GM21447 (cell line): ENCODE data around the gene UPK2.
A peak's percentile ranks its signal among the peaks of the same experiment; 100 is the strongest.

ENCODE experiments used
- ATAC-seq: cut with Tn5 transposase; IDR thresholded peaks from one replicate; pipeline ENCODE4 v1.9.1; 2021; ENCODE audit not compliant: unreplicated experiment

Gene UPK2

DNA sequence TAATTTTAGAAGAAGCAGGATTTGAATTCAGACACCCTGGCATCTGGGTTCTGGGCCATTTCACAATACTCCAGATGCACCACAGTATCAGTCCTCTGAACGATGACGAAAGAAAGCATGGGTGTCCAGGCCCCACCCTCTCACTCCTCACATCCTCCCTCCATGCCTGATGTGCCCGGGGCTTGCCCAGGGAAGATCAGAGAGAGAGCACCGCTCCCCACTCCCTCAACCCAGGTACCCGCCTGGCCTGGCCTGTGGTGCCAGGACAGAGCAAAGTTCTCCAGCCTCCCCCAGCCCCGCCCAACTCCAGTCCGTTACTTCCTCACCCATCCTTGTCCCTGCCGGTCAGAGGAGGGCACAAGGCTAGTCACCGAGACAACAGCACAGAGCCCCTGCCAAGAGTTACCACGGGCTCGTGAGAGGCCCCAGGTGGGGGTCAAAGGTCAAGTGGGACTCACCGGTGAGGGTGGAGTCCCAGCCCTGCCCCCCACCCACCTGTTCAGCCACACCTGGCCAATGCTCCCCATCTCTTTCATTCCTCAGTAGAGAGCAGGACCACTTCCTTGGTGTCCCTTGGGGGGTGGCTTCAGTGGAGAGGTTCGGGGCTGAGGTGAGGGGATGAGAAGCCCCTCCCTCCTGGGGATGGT is 38.5 kb upstream of the UPK2 start:
- ATAC-seq, result no peak

- no peak for ATAC-seq
These were observed 37.9 kb upstream of the UPK2 start for GRCh38 chr11:118918128-118918685.

DNA sequence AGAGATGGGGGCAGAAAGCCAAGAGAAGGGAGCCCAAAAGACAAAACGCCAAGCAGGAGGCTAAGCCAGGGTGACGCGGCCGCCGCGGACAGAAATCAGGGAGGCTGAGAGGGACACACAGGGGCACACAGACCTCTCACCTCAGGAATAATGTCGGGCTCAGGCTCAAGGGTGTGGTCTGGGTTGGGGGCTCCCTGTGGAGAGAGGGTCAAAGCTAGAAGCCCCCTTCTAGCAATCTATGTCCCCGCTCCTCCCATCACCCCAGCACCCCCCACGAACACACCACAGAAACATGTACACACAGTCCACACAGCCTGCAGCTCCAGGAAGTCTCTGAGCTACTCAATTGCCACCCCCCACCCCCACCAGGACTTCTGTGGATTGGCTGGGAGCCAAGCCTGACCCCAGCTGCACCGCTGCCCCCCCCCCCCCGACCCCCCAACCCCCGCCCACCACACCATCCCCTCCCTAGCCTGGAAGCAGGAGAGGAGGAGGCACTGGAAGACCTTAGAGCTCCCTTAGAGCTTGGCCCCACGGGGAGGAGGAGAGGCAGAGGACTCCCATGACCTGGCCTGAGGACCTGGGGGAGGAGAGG is 37.3 kb upstream of the UPK2 start:
- ATAC-seq, result no peak

DNA sequence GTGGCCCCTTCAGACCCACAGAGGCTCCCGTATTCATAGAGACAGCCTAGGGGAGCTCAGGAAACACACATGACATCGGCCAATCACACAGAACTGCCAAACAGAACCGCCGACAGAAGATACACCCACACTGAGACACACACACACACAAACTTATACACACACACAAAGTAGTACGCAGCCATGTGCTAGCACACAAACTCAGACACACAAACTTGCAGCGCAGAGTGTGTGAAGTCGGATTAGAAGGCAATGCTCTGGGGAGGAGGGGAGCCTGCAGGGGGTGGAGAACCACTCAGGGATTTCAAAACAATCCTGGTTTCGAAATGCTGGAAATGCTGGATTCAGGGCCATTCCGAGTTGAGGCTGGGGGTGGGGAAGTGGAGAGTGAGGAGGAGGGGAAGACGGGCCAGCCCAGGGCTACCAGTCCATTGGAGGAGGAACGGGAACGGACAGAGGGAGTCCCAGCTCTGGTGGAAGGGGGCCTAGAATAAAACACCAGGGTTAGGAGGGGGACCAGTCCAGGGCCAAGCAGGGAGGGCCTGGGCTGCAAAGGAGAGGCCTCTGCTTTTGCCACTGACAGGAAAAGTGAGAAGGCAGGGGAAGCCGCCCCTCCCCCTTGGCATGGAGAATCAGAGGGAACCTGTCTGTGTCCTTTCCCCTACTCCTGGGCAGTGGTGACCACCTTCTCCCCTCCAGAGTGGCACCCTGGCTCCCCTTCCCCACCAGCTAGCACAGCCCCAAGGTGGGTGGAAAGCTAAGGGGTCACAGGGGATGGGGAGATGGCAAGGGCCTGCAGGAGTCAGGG is 34.8 kb upstream of the UPK2 start:
- ATAC-seq, result no peak

DNA sequence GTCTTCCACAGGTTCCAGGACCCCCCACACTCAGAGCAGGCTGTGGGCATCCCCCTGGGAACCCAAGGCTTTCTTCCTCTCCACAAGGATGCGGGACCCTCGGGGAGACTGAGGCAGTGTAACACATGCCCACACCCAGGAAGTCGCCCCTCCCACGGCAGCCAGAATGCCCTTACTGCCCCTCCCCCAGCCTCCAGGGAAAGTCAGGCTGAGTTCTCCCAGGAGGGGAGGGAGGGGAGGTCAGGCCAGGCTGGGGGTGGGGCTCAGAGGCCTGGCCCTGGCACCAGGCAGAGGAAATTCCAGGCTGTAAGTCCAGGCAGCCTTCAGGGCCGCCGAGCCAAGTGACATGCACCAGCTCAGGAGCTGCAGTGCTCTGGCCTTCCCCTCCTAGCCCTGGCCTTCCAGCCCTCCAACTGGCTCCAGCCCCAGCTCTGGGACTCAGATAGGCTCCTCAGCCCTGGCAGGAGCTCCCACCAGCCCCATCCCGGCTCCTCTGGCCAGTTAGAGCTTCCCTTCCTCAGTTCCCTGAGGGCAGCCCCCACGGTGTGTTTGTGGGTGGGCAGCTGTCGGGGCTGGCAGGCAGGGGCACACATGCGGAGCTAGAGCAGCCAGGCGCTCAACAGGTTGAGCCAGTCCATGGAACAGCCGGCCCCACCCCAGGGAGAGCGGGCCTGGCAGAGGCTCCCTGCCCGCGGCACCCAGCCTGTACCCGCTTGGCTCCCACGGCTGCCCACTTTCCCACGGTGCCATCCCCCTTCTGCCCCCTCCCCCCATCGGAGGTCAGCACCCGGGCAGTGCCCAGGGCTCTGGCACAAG is 34.0 kb upstream of the UPK2 start:
- no peak for ATAC-seq

DNA sequence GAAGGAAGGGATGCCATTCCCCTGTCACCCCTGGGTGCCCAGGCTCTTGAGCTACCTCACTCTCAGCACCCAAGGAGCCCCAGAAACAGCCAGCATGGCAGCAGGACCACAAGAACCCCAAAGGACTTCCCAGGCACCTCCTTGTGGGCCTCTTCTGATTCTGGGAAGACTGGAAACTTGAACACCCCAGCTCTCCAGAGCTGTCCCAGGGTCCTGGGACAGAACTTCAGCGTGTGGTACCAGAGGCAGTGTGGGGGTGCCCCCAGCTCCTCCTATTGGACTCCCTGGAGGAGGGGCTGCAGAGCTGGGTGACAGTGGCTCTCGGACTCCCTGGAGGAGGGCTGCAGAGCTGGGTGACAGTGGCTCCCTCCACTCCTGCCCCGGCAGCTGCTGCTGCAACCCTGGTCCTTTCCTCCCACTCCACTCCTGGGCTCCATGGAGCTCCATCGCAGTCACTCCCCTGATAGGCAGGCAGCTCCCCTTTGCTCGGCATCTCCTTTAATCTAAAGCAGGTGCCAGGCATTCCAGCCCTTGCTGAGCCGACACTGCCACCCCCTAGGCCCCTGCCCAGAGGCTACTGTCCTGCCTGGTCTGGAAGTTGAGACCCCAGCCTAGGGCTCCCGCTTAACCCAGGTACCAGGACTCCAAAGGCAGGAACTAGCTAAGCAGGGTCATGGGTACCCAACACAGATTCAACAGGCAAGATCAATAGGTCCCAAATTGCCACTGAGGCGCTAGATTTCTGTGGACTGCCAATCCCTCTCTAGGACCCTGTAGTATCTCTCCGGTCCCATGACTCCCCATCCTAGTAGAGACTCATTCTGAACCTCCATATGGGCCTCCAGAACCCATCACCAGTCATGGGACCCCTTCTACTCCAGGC is 33.1 kb upstream of the UPK2 start:
- ATAC-seq, result no peak

DNA sequence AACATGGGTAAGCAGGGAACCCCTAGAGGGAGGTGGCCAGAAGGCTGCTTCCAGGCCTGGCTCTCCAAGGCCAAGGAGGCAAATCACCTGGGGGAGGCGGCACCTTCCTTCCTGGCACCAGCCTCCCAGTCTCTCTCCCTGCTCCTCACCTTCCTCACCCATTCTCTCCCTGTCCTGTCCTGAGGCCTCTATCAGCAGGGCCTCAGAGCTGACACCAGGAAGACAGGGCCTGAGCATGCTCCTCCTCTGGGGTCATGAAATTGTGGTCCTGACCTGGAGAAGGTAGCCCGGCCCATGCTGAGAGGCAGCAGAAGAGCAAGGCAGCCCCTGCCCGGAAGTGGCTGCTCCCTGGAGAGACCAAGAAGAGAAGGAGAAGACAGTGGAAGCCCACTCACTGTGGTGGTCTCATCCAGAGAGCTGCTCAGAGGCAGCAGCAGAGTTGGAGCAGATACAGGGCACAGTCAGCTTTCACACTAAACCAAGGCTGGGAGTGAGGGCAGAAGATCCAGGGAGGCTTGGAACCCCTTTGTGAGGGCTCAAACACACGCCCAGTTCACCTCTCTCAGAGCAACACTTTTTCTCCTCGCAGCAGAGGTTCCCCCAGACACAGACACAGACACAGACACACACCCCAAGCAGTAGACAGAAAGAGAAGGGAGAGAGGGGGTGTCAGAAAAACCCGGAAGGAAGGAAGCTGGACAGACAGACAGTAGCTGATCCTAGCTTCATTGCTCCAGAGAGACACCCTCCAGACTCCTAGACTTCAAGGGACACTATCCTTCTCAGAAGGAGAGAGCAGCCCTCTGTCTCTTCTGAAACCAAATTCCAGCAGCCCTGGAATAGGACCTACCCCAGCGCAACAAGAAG is 32.1 kb upstream of the UPK2 start:
- no peak for ATAC-seq

DNA sequence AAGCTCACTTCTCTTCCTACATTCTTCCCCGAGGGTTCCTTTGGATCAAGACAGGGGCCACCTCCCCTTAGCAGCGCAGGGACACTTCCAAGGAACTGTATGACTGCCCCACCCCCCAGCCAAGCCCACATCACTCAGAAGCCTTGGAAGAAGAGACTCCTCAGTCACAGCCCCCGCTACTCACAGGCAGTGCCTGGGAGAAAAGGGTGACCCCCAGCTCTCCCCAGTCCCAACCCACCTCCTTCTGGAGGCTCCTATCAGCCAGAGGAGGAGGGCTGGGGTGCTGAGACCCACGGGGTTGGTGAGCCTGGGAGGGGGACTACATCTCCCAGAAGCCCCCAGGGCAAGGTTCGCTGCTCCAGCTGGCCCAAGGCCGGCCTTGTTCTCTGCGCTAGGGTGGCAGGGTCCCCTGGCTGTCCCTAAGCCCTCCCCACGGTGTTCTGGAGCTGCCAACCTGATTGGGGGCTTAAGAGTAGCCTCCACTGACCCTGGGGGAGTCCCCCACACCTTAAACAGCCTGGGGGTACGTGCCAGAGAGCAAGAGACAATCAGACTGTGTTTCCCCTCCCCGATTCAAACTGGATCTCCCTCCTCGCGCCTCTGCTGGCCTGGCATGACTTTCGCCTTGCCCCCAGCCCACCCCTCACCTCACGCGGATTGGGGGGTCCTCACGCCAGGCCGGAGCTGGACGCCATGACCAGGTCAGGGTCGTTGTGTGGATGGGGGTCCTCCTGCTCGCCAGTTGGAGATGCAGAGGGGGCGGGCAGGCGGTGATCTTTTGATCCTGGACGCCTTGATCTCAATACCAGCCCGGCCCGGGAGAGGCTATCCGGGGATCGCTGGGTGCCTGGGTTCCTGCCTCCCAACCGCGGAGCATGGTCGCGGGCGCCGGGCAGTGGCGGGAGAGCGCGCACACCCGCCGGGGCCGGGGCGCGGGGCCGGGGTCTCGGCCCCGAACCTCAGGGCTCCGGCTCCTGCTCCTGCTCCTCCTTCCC is 31.2 kb upstream of the UPK2 start:
- ATAC-seq, result no peak

DNA sequence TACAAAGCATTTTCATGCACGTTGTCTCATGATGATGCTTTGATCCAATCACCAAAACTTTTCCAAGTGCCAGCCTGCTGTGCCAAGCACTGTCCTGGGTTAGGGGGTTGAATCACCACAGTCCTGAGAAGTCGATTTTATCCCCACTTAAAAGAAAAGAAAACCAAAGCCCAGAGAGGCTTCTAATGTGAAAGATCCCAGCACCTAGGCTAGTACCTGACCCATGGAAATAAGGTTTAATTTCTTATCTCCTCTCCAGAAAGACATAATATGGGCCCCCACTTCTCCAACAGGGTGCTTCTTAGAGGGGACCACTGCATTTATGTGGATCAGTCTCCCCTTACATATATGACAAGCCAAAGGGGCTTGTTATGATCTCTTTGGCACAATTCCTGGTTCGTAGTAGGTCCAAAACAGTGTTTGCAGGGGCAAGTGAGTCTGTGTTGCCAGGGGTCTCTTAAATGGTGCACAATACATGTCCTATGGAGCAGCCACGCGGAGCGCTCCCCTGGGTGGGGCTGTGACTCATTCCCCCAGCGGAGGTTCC is 28.5 kb upstream of the UPK2 start:
- ATAC-seq, result no peak

DNA sequence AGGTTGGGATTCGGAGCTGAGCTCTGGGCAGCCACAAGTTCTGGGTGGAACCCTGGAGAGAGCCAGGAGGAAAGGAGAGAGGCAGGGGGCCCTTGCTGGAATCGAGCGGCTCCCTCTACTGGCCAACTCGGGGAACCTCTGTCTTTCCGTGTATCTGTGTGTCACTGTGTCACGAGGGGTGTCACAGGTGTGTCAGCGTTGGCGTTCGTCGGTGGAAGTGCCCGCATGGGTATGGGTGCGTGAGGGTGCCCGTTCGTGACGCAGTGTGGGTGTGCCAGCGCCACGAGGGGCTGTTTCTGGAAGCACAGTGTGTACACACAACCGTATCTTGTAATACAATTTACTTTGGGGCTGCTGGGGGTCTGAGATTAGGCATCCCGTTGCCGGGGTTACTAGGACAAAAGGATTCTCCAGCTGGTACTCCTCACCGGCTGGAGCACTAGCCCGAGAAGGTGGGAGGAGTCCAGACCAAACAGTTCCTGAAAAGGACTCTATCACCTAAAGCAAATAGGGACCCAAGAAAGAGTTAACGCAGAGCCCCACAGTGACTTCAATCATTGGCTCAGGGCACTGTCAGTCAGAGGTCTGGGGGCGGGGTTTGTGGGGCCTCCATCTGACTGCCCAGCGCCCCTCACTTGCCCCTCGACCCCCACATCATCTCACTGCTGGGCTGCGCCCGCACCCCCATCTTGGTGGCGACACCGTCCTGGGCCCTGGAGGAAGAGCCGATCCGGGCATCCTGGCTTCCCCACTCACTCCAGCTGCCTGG is 27.8 kb upstream of the UPK2 start:
- ATAC-seq, result peak; percentile 37

DNA sequence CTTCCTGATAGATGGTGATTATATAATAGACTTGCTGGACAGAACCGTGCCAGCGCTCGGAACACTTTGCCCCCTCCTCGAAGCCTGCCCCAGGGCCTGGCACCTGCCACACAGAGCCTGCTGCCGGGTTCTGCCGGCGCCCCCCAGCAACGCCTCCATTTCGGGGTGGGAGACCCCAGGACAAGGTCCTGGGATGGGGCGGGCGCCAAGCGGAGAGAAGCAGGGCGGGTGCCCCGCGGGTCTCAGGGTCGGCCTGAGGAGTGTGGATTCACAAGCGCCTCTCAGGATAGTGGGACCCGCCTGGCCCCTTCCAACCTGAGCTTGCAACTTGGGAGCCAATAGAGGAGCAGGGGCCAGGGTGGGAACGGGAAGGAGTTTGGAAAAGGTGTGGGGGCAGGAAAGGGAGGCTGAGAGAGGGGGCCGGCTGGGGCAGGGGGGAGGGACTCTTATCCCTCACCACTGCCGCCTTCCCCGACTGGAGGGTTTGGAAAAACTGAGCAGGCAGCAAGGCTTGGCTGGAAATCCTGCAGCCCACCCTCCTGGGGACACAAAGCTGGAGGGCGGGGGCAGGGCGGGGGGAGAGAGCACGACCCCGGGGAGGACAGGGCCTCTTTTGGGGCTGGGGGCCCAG is 27.1 kb upstream of the UPK2 start:
- no peak for ATAC-seq

DNA sequence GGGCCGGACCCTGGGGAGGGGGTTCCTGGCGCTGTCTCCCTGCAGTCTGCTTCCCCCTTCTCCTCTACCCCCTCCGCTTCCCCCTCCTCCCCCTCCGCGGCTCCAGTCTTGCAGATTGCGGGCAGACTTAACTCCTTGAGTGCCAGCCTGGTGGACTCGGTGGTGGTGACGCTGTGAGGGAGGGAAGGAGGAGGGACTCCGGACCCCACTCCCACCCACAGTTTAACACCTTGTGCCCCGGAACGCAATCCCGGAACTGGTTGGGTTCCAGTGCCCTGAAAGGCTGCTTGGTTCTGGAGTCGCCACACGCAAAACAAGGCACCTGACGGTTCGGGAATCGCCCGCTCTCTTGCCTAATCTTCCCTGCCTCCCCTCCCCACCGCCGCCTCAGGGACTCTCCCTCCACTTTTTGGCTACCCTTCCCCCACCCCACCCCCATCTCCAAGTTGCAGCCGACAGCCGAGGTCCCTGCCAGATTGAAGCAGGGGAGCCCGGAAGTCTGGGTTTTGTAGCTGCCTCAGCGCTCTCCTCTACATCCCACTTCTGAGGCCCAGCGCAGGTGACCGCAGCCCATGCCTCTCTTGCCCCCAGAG is 26.5 kb upstream of the UPK2 start:
- no peak for ATAC-seq

- ATAC-seq, result no peak
These were observed 25.9 kb upstream of the UPK2 start for GRCh38 chr11:118930094-118930712.

- ATAC-seq, result no peak
These were observed 24.5 kb upstream of the UPK2 start for GRCh38 chr11:118931571-118931970.

- no peak for ATAC-seq
These were observed 22.6 kb upstream of the UPK2 start for GRCh38 chr11:118933486-118933885.

DNA sequence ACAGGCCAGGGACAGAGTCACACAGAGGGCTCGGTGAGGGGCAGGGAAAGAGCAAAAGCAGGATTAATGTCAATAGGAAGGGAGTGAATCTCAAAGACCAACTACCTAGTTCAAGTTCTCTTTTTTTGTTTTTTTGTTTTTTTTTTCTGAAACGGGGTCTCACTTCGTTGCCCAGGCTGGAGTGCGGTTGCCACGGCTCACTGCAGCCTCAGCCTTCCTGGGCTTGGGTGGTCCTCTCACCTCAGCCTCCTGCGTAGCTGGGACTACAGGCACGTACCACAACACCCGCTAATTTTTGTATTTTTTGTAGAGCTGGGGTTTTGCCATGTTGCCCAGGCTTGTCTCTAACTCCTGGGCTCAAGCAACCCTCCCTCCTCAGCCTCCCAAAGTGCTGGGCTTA is 20.7 kb upstream of the UPK2 start:
- ATAC-seq, result no peak
